Aorta (tissue), 5 donors: ENCODE data around the gene ELP4. TPM values are rescaled to one million over a fixed set of nuclear protein-coding genes. Genes with fewer than 3 reads are reported as not detected.

Experiments
- ATAC-seq: fragments of 200-7000 bp; cut with Tn5 transposase; one replicate; pipeline ENCODE4 v1.9.1; 2022; ENCODE audit warnings: moderate library complexity; ENCODE audit not compliant: low FRiP score
- DNase-seq, 2 donors: peaks; one replicate each; pipeline ENCODE4 v3.0.0-alpha.2; 2020
- H3K27ac ChIP-seq, 2 donors: one replicate each; pipeline ENCODE4 v1.5.1; 2013; ENCODE audit warnings: low read length in 2 of 2, mild to moderate bottlenecking in 2 of 2, moderate library complexity in 2 of 2, control low read depth in 1 of 2, inconsistent platforms in 1 of 2, low read depth in 1 of 2
- H3K27me3 ChIP-seq, 2 donors: one replicate each; pipeline ENCODE4 v1.6.1; 2013; ENCODE audit warnings: control low read depth in 1 of 2, low read length in 1 of 2, mild to moderate bottlenecking in 1 of 2, moderate library complexity in 1 of 2; ENCODE audit not compliant: insufficient read depth in 2 of 2, control insufficient read depth in 1 of 2
- H3K36me3 ChIP-seq, 2 donors: one replicate each; pipeline ENCODE4 v1.6.1; 2013; ENCODE audit warnings: control low read depth in 1 of 2, low read length in 1 of 2, mild to moderate bottlenecking in 1 of 2; ENCODE audit not compliant: insufficient read depth in 2 of 2, control insufficient read depth in 1 of 2
- H3K4me1 ChIP-seq, 2 donors: one replicate each; pipeline ENCODE4 v1.6.1; 2013; ENCODE audit warnings: low read length in 2 of 2, control low read depth in 1 of 2, mild to moderate bottlenecking in 1 of 2, moderate library complexity in 1 of 2; ENCODE audit not compliant: insufficient read depth in 2 of 2, control insufficient read depth in 1 of 2
- H3K4me3 ChIP-seq, 2 donors: one replicate each; pipeline ENCODE4 v1.5.1; 2013; ENCODE audit warnings: low read length in 2 of 2, control low read depth in 1 of 2, mild to moderate bottlenecking in 1 of 2
- H3K9me3 ChIP-seq: one replicate; pipeline ENCODE4 v1.6.1; 2013; ENCODE audit warnings: mild to moderate bottlenecking, low read length; ENCODE audit not compliant: control insufficient read depth
- WGBS, 2 donors: extraction: QIAGEN DNeasy Blood & Tissue Kit; methylation state at CpG; one replicate each; pipeline ENCODE4 v1.1.7; 2013; 5-methylcytosine and 5-hydroxymethylcytosine counted together
- intact Hi-C, 2 donors: fragments of 100-400 bp; cut with DNase I; formaldehyde crosslinking; loops; one replicate each; pipeline versions ENCODE4 v1.14.2 to v1.15.0; 2022
- polyA plus RNA-seq, 2 donors: library from polyadenylated mRNA; stranded (reverse); fragments of 200-250 nt; gene quantifications; one replicate each; pipeline ENCODE4 v1.2.3, GENCODE V29; 2013
- total RNA-seq, 2 donors: library from RNA; stranded (reverse); fragmentation: NEBNext Ultra II Directional; extraction: Animal tissue kit (Norgen Biotek cat#: 25700); gene quantifications; one replicate each; pipeline ENCODE4 v1.2.1, GENCODE V29; 2021
- donor health status: healthy with polysubstance abuse.
- donor health status: Bipolar disorder and iron deficiency.
- donor health status: DM: no; HTN: no; CAD: no.
- donor health status: DM: no; HTN: no; CAD: no.
- donor health status: DM: yes; HTN: yes; CAD: no.

The ELP4 gene
- total and polyA plus RNA-seq, 4 donors, result 6.8 to 17.9 (median 11.4) TPM

GRCh38 chr11:31818425-31818755, 308.8 kb downstream of the ELP4 start:
- no peak for ATAC-seq
- no peak overlapping the region for H3K27ac ChIP-seq
- H3K27me3 ChIP-seq, result peaks cover 0 to 2% of the 10 kb centered on the region in 2 donors
- no peak for DNase-seq
- no peaks in the 10 kb centered on the region for H3K4me1 ChIP-seq
- H3K9me3 ChIP-seq, result no peaks in the 10 kb centered on the region
- H3K36me3 ChIP-seq, result no peaks in the 10 kb centered on the region
- intact Hi-C loops, result no loop called here
- WGBS, 2 donors, result 20 to 22% methylated on average over 9 of the region's 9 CpGs
- no peak overlapping the region for H3K4me3 ChIP-seq

GRCh38 chr11:31818874-31819331, 309.3 kb downstream of the ELP4 start:
- H3K27me3 ChIP-seq, result peaks cover 0 to 2% of the 10 kb centered on the region in 2 donors
- H3K36me3 ChIP-seq, result no peaks in the 10 kb centered on the region
- ATAC-seq (no peak), DNase-seq (no peak)
- intact Hi-C loops, result no loop called here
- no peak overlapping the region for H3K4me3 ChIP-seq
- no peak overlapping the region for H3K27ac ChIP-seq
- WGBS, 2 donors, result 19 to 22% methylated on average over 26 of the region's 26 CpGs
- H3K4me1 ChIP-seq, result no peaks in the 10 kb centered on the region
- H3K9me3 ChIP-seq, result no peaks in the 10 kb centered on the region

- H3K4me1 ChIP-seq, result no peaks in the 10 kb centered on the region
- no peaks in the 10 kb centered on the region for H3K9me3 ChIP-seq
- peaks cover 0 to 2% of the 10 kb centered on the region in 2 donors for H3K27me3 ChIP-seq
- H3K36me3 ChIP-seq, result no peaks in the 10 kb centered on the region
- intact Hi-C loops, result no loop called here
- DNase-seq (no peak), ATAC-seq (no peak)
- H3K4me3 ChIP-seq, result no peak overlapping the region
- WGBS, 2 donors, result 28 to 31% methylated on average over 55 of the region's 55 CpGs
- no peak overlapping the region for H3K27ac ChIP-seq
Measured at GRCh38 chr11:31819621-31820437, 310.3 kb downstream of the ELP4 start.

GRCh38 chr11:31820438-31820818, 310.9 kb downstream of the ELP4 start:
- no peak overlapping the region for H3K4me3 ChIP-seq
- ATAC-seq (no peak), DNase-seq (no peak)
- no peaks in the 10 kb centered on the region for H3K4me1 ChIP-seq
- no peaks in the 10 kb centered on the region for H3K36me3 ChIP-seq
- 20 to 26% methylated on average over 15 of the region's 15 CpGs for WGBS, 2 donors
- no peaks in the 10 kb centered on the region for H3K9me3 ChIP-seq
- H3K27me3 ChIP-seq, result peaks cover 0 to 2% of the 10 kb centered on the region in 2 donors
- no peak overlapping the region for H3K27ac ChIP-seq
- intact Hi-C loops, result no loop called here

GRCh38 chr11:31821235-31821764, 311.7 kb downstream of the ELP4 start:
- Histone ChIP-seq H3K27ac (no peak overlapping the region), H3K4me3 (no peak overlapping the region), H3K27me3 (peaks cover 0 to 2% of the 10 kb centered on the region in 2 donors), H3K4me1 (no peaks in the 10 kb centered on the region), H3K9me3 (no peaks in the 10 kb centered on the region), H3K36me3 (no peaks in the 10 kb centered on the region)
- DNase-seq (no peak), ATAC-seq (no peak)
- WGBS, 2 donors, result 22 to 27% methylated on average over 5 of the region's 5 CpGs
- intact Hi-C loops, result no loop called here

GRCh38 chr11:31821766-31822165, 312.2 kb downstream of the ELP4 start:
- intact Hi-C loops, result no loop called here
- WGBS, 2 donors, result 21 to 30% methylated on average over 8 of the region's 8 CpGs
- H3K36me3 ChIP-seq, result no peaks in the 10 kb centered on the region
- H3K27me3 ChIP-seq, result peaks cover 0 to 2% of the 10 kb centered on the region in 2 donors
- DNase-seq (no peak), ATAC-seq (no peak)
- no peak overlapping the region for H3K4me3 ChIP-seq
- H3K4me1 ChIP-seq, result no peaks in the 10 kb centered on the region
- H3K9me3 ChIP-seq, result no peaks in the 10 kb centered on the region
- H3K27ac ChIP-seq, result no peak overlapping the region

- intact Hi-C loops, result no loop called here
- 54 to 69% methylated on average over 17 of the region's 17 CpGs for WGBS, 2 donors
- no peaks in the 10 kb centered on the region for H3K36me3 ChIP-seq
- no peak overlapping the region for H3K4me3 ChIP-seq
- no peak for ATAC-seq
- no peak overlapping the region for H3K27ac ChIP-seq
- no peak for DNase-seq
- no peaks in the 10 kb centered on the region for H3K4me1 ChIP-seq
- H3K9me3 ChIP-seq, result no peaks in the 10 kb centered on the region
- H3K27me3 ChIP-seq, result peaks cover 0 to 2% of the 10 kb centered on the region in 2 donors
Measured at GRCh38 chr11:31822175-31822926, 312.8 kb downstream of the ELP4 start.

- no peaks in the 10 kb centered on the region for H3K27me3 ChIP-seq
- no peaks in the 10 kb centered on the region for H3K4me1 ChIP-seq
- ATAC-seq (no peak), DNase-seq (no peak)
- no peak overlapping the region for H3K27ac ChIP-seq
- WGBS, 2 donors, result 76 to 77% methylated on average over 14 of the region's 14 CpGs
- H3K36me3 ChIP-seq, result no peaks in the 10 kb centered on the region
- no peak overlapping the region for H3K4me3 ChIP-seq
- intact Hi-C loops, result no loop called here
- H3K9me3 ChIP-seq, result no peaks in the 10 kb centered on the region
Measured at GRCh38 chr11:31822927-31823643, 313.5 kb downstream of the ELP4 start.
